HFFc6 (cell line): Measurements from ENCODE around the gene TMEM178B. TPM values are rescaled to one million over a fixed set of nuclear protein-coding genes. Genes with fewer than 3 reads are reported as not detected.

Experiments
- DNase-seq: peaks from one replicate; pipeline ENCODE4 v3.0.0-alpha.2; 2018
- H3K27ac Mint-ChIP-seq: 2 replicates; pipeline ENCODE4 v1.8.0; 2020; ENCODE audit warnings: mild to moderate bottlenecking, mixed read lengths
- H3K27me3 Mint-ChIP-seq: 2 replicates; pipeline ENCODE4 v1.8.0; 2021; ENCODE audit warnings: mild to moderate bottlenecking, moderate library complexity, mixed read lengths; ENCODE audit not compliant: insufficient read depth
- H3K36me3 Mint-ChIP-seq: 2 replicates; pipeline ENCODE4 v1.8.0; 2021; ENCODE audit warnings: low read depth, mixed read lengths
- H3K4me1 Mint-ChIP-seq: 2 replicates; pipeline ENCODE4 v1.8.0; 2020; ENCODE audit warnings: low read depth, mixed read lengths
- H3K4me3 Mint-ChIP-seq: 2 replicates; pipeline ENCODE4 v1.8.0; 2020; ENCODE audit warnings: mild to moderate bottlenecking, moderate library complexity, mixed read lengths
- H3K9me3 Mint-ChIP-seq: 2 replicates; pipeline ENCODE4 v1.8.0; 2020; ENCODE audit warnings: mild to moderate bottlenecking, mixed read lengths
- total RNA-seq, 6 experiments: library from RNA; stranded (reverse); fragmentation: NEBNext Ultra II Directional; extraction: Animal tissue kit (Norgen Biotek cat#: 25700); gene quantifications; 2 replicates in 1 of 6; 3 replicates in 5 of 6; pipeline ENCODE4 v1.2.3, GENCODE V29; 2021
- TF ChIP-seq, protein P1 (sequence below): fragments of 200-600 bp; sonication (generic); IDR thresholded peaks from 2 replicates; pipeline ENCODE4 v1.5.0; 2021; ENCODE audit warnings: antibody characterized with exemption, mild to moderate bottlenecking

Gene TMEM178B
- total RNA-seq, 6 experiments from 2014 or later, result 2.8 to 8.4 (median 6.6) TPM

- no peak overlapping the region for H3K4me3 Mint-ChIP-seq
- H3K36me3 Mint-ChIP-seq, result no peaks in the 10 kb centered on the region
- peaks cover 7% of the 10 kb centered on the region; the same call in 1 of the 2 replicates for H3K4me1 Mint-ChIP-seq
- no peaks in the 10 kb centered on the region; the same call in 1 of the 2 replicates for H3K27me3 Mint-ChIP-seq
- no peaks in the 10 kb centered on the region for H3K9me3 Mint-ChIP-seq
- H3K27ac Mint-ChIP-seq, result no peak overlapping the region
- TF ChIP-seq, protein P1, sequence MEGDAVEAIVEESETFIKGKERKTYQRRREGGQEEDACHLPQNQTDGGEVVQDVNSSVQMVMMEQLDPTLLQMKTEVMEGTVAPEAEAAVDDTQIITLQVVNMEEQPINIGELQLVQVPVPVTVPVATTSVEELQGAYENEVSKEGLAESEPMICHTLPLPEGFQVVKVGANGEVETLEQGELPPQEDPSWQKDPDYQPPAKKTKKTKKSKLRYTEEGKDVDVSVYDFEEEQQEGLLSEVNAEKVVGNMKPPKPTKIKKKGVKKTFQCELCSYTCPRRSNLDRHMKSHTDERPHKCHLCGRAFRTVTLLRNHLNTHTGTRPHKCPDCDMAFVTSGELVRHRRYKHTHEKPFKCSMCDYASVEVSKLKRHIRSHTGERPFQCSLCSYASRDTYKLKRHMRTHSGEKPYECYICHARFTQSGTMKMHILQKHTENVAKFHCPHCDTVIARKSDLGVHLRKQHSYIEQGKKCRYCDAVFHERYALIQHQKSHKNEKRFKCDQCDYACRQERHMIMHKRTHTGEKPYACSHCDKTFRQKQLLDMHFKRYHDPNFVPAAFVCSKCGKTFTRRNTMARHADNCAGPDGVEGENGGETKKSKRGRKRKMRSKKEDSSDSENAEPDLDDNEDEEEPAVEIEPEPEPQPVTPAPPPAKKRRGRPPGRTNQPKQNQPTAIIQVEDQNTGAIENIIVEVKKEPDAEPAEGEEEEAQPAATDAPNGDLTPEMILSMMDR, result no peak
- no peak for DNase-seq
Measured at GRCh38 chr7:141208539-141208938, 134.7 kb downstream of the TMEM178B start.

DNA sequence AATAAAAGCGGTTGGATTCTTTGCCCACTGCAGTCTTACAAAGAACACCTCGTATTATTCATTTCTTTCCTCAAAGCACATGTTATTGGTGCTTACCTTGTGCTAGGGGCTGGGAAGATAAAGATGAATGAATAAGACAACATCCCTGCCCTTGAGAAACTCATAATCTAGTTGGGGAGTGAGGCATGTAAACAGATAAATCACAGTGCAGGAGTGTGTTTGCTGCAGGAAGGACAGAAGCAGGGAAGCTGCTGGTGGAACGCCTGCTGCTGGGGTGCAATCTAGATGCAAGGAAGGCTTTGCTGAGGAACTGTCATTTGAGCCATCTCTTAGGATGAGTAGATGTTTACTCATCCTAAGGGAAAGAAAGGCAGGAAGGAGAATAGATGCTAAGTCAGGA, 135.6 kb downstream of the TMEM178B start:
- Mint-ChIP-seq H3K27me3 (no peaks in the 10 kb centered on the region), H3K9me3 (no peaks in the 10 kb centered on the region), H3K36me3 (no peaks in the 10 kb centered on the region), H3K4me1 (peaks cover 7% of the 10 kb centered on the region; the same call in 1 of the 2 replicates), H3K27ac (no peak overlapping the region), H3K4me3 (no peak overlapping the region)
- TF ChIP-seq, protein P1, result no peak
- no peak for DNase-seq

DNA sequence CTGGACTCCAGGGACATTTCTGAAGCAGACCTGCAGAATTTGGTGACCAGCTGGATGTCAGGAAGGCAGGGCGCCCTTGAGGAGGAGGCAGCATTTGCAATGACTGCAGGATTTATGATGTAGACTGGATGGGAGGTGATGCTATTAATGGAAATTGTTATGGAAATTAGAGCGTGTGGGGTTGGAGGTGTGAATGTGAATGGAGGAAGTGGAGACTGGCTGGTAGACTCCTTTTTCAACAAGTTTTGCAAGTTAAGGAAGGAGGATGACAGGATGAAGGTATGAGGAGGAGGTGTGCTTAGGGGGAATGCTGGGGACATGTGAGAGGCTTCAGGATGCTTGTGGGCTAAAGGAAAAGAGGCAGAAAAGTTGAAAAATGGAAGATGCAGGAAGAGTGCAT, 137.0 kb downstream of the TMEM178B start:
- Mint-ChIP-seq H3K4me1 (peaks cover 7% of the 10 kb centered on the region; the same call in 1 of the 2 replicates), H3K9me3 (0 out of 2 replicates have a peak, but pooled peaks cover 1% of the 10 kb centered on the region), H3K36me3 (no peaks in the 10 kb centered on the region), H3K4me3 (no peak overlapping the region), H3K27me3 (no peaks in the 10 kb centered on the region), H3K27ac (no peak overlapping the region)
- TF ChIP-seq, protein P1, result no peak
- no peak for DNase-seq

DNA sequence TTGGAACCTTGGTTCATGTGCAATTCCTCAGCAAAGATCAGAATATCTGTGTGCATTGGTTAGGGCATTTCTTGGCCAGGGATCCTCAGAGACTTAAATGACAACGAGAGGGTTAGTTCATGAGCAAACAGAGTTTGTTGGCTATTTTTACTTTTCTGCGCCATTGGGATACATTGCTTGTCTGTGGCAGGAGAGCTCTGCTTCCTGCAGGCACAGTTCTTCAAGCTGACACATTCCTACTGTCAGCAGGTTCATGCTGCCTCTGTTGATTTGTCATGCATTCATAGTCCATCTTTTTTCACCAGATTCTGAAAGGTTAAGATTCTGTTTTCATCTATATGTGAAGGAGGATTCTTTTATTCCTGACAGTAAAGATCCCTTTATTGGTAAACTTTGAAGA, 139.4 kb downstream of the TMEM178B start:
- no peak overlapping the region for H3K4me3 Mint-ChIP-seq
- DNase-seq, result no peak
- no peak overlapping the region for H3K27ac Mint-ChIP-seq
- peaks cover 7% of the 10 kb centered on the region; the same call in 1 of the 2 replicates for H3K4me1 Mint-ChIP-seq
- TF ChIP-seq, protein P1, result no peak
- H3K36me3 Mint-ChIP-seq, result no peaks in the 10 kb centered on the region
- peaks cover 8% of the 10 kb centered on the region for H3K9me3 Mint-ChIP-seq
- no peaks in the 10 kb centered on the region for H3K27me3 Mint-ChIP-seq

GRCh38 chr7:141217938-141218337, 144.1 kb downstream of the TMEM178B start:
- H3K36me3 Mint-ChIP-seq, result no peaks in the 10 kb centered on the region
- H3K9me3 Mint-ChIP-seq, result peaks cover 11% of the 10 kb centered on the region
- no peak overlapping the region; the same call in 1 of the 2 replicates for H3K4me3 Mint-ChIP-seq
- H3K27ac Mint-ChIP-seq, result peak overlapping the region; percentile 20; the same call in 1 of the 2 replicates
- H3K4me1 Mint-ChIP-seq, result no peaks in the 10 kb centered on the region; the same call in 1 of the 2 replicates
- no peak for DNase-seq
- H3K27me3 Mint-ChIP-seq, result no peaks in the 10 kb centered on the region; the same call in 1 of the 2 replicates
- TF ChIP-seq, protein P1, result no peak
